Myocyte (in vitro differentiated cells): ENCODE results near the gene FXYD5. TPM values are rescaled to one million over a fixed set of nuclear protein-coding genes. Genes with fewer than 3 reads are reported as not detected.
"Not testable (repeated sequence)": the region's sequence is repeated elsewhere in the genome, so short reads cannot be mapped to it uniquely, and the experiment has no call there.

Experiments used
- DNase-seq: peaks from one replicate; pipeline ENCODE4 v3.0.0-alpha.2; 2012; ENCODE audit warnings: low read depth
- total RNA-seq: library from RNA; depleted of rRNA; stranded (reverse); fragments of >200 nt; gene quantifications from 2 replicates; pipeline ENCODE4 v1.2.3, GENCODE V29; 2014

Gene FXYD5
- total RNA-seq, 1 donor from 2014 or later, result 12.0 TPM

DNA sequence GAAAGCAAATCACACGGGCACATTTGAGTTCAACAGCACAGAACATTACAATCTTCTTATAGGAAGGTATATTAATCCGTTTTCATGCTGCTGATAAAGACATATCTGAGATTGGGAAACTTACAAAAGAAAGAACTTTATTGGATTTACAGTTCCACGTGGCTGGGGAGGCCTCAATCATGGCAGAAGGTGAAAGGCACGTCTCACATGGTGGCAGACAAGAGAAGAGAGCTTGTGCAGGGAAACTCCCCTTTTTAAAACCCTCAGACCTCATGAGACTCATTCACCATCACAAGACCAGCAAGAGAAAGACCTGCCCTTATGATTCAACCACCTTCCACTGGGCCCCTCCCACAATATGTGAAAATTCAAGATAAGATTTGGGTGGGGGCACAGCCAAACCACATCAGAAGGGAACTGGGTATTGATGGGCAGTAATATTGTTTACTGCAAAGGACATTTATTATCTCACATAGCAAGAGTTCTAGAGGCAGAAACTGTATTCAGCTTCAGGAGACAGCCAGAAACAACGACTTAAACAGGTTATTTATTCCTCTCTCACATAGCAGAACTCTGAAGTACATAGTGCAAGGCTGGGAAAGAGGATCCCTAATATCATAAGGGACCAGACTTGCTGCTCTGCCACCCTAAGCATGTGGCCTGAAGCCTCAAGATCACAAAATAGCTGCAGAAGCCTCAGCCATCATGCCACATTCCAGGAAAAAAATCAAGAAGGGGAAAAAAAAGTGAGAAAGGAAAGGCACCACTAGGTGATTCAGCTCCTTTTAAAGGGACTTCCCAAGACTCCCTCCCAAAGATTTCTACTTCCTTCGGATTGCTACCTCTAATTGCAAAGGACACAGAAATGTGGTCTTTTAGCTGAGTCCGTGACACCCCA is 23.1 kb downstream of the FXYD5 start:
- DNase-seq, result no peak

DNA sequence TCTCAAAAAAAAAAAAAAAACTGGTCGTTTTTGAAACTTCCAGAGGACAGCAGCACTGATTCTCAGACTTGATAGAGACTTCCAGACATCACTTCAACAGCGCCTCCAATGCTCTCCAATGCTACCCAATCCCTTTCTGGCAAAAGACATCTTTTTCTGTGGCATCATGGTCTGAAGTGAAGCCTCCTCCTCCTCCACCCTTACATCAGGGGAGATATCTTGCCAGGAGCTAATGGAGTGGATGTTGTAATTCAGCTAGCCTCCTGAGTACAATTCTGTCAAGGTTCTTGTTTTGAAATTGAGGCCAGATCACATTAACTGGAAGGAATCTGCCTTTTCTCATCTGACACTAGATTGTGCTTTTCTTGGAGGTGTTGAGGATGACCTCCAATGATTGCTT is 24.2 kb downstream of the FXYD5 start:
- no peak for DNase-seq

DNA sequence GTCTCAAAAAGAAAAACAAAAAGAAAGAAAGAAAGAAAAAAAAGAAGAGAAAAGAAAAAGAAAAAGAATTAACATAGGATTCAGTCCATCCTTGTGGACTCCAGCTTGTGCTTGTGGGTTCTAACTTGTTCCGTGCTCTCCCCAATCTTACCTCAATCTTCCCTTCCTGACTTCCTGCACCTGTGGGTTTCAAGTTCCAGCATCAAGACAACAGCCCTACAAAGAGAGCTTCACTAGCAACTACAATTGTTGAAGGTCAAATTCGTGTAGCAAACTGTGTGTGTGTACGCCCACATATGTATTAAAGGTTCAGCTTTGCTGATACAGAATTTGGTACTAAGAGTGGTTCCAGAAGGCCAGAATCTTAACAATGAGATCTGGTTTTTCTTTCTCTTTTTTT is 25.3 kb downstream of the FXYD5 start:
- no peak for DNase-seq

DNA sequence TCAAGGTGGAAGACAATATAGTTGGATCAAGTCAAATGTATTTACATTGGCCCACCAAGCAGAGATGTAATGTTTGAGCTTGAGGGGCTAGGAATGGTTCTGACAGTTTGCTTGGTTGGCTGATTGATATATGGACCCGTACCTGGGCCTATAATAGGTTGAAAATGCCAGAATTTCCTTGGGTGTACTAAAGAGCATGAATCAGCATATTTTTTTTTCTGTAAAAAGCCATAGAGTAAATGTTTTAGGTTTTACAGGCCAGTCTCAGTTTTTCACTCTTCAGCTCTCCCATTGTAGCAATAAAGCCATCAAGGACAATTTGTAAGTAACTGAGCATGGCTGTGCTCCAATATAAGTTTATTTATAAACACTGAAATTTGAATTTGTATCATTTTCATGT is 26.9 kb downstream of the FXYD5 start:
- DNase-seq, result no peak

DNA sequence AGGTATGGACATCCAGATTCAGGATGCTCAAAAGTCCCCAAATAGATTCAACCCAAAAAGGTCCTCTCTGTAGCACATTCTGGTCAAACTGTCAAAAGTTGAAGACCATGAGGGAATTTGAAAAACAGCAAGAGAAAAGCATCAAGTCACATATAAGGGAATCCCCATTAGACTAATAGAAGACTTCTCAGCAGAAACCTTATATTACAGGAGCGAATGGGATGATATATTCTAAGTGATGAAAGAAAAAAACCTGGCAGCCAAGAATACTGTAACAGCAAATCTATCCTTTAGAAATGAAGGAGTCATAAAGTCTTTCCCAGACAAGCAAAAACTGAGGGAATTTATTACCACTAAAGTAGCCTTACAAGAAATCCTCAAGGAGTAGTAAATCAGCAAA is 29.7 kb downstream of the FXYD5 start:
- DNase-seq, result no peak

DNA sequence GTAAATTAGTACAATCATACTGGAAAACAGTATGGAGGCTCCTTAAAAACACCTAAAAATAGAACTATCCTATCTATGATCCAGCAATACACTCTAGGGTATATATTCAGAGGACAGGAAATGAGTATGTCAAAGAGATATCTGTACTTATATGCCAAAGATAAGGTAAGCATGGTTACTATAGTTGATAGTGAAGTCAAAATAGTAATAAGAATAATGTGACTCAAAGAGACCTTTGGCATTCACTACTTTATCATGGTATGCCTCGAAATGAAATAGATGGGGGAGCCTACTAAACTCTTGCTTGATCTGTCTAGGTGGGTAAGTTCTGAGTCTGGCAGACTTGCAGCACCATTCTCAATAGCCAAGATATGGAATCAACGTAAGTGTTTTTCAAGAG is 30.3 kb downstream of the FXYD5 start:
- DNase-seq, result no peak

DNA sequence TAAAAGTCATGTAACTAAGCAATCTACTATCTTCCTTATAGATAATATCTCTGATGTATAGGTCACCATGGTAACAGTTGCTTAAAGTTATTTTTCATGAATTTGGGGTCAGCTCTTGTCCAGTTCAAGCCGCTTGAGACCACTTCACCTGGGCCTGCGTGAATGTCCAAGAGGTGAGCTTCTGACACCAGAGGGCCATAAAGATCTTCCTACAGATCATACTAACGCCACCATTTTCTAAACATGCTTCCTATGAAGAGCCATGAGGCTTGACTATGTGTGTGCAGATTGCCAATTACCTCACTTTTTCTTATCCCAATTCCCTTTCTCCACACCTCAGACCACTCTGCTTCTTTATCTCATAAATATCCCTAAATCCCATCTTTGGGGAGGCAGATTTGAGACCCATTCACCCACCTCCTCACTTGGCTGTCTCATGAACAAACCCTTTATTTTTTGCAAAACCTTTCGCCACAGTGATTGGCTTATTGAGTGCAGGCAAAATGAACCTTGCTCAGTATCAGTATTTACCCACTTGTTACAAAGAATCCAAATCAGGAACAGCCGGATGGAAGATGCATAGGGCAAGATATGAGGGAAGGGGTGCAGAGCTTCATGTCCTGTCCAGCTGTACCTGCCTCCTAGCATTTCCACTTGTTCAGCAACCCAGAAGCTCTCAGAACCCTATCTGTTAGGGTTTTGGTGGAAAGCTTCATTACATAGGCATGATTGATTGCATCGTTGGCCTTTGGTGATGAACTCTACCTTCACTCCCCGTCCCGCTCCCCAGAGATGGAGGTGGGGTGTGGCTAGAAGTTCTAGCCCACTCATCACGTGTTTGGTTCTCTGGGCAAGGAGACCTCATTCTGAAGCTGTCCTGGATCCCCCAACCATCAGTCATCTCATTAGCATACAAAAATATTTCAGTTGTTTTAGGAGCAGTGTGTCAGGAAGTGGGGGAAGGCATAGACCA is 39.8 kb downstream of the FXYD5 start:
- no peak for DNase-seq

DNA sequence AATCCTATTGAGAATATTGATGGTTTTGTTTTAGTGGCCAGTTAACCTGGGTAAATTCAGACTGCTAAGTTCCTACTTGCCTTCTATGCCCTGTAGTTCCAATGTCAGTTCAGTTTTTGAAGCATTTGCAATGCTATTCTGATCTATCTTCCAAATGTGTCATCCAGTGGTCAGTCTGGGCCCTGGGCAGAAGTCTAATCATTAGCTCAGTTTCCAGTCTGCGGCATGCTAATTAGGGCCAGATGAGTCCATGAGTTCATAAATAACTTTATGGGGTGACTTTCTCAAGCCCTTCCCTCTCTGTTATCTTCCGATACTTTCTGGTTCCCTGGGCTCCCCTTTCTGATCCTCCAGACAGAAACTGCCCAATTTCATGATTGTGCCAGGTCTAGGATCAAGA is 41.3 kb downstream of the FXYD5 start:
- DNase-seq, result peak; percentile 60

DNA sequence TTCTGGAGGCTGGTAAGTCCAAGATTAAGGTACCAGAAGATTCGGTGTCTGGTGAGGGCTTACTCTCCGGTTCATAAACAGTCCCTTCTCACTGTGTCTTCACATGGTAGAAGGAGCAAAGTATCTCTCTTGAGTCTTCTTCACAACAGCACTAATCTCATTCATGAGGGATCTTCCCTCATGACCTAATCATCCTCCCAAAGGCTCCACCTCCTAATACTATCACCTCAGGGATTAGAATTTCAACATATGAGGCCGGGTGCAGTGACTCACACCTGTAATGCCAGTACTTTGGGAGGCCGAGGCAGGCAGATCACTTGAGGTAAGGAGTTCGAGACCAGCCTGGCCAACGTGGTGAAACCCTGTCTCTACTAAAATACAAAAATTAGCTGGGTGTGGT is 42.3 kb downstream of the FXYD5 start:
- not testable (repeated sequence) for DNase-seq

DNA sequence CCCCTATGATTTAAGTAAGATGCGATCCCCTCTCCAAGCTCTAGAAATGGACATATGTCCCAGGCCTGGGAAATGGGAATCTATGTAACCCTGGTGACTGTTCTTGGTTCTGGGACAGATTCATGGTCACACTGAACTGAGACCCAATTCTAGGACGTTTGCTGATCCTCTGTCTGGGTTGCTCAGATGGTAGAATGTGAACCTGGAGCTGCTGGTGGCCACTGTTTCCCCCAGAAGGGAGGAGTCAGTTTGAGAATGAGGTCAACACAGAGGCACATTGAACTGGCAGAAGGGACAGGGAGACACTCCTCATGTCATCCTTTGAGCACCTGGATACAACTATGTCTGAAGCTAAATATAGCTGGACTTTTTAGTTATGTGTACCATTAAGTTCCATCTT is 44.9 kb downstream of the FXYD5 start:
- DNase-seq, result no peak

DNA sequence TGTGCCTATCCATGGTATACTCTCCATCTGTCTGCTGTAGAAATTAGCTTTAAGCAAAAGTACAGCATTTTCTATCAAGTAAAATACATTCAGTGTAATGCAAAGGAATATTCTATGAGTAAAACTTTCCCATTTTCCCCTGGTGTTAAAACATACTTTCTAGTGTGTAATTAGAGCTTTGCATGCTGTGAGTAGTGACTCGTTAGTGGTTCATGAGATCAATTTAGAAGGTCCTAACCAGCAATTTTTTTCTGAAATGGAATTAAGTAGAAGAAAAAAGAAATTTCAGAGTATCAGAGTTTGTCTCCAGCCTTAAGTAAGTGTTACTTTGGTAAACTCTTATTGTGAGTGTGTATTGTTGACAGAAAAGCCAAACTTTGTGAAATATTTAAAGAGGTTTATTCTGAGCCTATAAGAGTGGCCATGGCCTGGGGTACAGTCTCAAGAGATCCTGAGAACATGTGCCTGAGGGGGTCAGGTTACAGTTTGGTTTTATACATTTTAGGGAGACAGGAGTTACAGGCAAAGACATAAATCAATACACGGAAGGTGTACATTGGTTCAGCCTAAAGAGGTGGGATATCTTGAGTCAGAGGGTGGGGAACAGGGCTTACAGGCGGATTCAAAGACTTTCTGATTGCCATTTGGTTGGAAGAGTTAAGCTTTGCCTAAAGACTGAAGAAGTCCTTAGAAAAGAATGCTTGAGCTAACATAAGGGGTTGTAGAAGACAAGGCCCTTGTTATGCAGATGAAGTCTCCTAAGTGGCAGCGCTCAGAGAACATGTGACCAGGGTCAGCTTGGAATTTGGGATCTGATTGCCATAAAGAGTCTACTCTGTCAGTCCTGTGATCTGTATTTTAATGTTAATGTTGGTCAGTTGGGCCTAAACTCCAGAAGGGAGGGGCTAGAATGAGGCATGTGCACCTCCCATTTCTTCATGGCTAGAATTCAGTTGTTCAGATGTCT is 48.5 kb downstream of the FXYD5 start:
- DNase-seq, result no peak

DNA sequence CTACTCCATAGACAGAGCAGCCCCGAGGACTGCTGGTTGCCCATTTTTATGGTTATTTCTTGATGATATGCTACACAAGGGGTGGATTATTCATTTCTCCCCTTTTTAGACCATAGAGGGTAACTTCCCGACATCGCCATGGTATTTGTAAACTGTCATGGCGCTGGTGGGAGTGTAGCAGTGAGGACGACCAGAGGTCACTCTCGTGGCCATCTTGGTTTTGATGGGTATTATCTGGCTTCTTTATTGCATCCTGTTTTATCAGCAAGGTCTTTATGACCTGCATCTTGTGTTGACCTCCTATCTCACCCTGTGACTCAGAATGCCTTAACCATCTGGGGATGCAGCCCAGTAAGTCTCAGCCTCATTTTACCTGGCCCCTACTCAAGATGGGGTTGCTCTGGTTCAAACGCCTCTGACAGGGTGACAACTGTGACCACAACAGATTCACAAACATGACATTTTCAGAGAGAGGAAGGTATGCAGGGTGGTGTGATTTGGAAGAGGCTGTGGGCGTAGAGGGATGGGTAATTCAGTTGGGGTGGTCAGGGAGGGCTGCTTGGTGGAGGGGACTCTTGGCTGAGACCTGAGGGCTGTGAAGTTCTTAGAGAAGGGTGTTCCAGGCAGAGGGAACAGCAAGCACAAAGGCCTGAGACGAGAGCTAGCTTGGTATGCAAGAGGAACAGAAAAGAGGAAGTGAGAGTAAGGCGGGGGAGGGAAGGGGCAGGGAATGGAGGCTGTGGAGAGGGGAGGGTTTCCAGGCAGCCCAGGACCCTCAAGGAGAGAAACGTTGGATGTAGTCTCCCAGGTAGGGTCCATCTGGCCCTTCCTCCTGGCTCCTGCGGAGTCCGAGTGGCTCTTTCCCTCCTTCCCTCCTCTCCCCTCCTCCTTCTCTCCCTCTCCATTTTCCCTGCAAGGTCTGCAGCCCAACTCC is 50.5 kb downstream of the FXYD5 start:
- DNase-seq, result no peak

DNA sequence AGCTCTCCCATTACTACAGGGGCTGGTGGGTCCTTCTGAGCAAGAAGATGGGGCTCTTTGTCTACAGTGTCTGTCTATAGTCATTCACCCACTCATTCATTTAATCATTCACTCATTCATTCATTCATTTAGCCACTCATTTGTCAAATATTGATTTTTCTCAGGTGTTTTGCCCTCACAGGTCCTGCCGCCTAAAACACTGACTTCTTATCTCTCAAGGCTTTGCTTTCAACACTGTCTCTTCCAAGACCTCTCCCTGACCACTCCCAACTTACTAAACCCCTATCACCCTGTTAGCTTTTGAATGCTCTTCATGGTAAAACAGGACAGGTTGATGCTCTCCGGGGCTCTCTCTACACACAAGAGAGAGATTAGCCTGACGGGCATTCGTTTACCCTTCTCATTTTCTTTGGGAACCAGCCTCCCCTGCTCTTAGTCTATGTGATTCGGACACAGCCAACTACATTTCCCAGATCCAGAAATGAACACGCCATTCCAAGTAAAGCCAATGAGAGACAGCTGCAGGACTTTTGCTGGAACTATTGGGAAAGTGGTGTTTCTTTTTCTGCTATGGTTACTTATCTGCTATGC is 51.3 kb downstream of the FXYD5 start:
- no peak for DNase-seq

DNA sequence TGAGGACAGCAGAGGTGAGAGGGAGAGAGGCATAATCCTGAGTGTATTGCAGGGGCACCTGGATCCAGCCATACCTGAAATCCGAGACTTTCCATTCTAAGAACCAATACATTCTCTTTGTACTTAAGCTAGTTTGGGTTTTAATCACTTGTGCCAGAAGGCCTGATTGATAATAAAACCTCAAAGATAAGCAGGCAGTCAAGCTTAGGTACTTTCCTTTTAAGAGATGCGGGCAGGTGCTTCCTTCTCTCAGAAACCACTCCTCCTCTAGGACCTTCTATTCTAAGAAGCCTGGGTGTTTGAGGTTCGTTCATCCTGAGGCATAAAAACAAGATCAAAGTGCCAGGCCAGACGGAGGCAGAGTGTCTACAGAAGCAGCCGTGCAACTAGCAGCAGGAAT is 51.8 kb downstream of the FXYD5 start:
- DNase-seq, result no peak

DNA sequence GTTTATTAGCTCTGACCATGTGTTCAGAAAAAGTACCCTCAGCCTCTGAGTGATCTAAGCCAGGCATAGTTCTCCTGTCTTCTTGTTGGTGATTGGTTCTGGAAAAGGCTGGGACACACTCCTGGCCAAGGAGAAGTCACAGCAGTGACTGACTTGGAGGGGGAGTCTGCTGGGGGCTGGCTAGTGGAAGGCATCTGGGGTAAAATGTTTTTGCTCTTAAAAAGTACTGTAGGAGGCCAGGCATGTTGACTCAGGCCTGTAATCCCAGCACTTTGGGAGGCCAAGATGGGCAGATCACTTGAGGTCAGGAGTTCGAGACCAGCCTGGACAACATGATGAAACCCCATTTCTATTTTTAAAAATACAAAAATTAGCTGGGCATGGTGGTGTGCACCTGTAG is 52.3 kb downstream of the FXYD5 start:
- DNase-seq, result no peak

DNA sequence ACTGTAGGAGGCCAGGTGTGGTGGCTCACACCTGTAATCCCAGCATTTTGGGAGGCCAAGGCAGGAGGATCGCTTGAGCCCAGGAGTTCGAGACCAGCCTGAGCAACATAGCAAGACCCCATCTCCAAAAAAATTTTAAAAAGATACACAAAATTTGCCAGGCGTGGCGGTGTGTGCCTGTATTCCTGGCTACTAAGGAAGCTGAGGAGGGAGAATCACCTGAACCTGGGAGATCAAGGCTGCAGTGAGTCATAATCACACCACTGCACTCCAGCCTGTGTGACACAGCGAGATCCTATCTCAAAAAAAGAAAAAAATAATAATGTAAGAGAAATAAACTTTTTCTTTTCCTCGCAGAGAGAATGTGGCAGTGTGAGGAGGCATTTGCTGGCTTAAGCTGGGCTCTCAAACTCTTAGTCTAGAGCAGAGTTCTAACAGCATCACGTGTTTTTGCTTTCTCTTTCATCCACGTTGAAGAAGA is 52.9 kb downstream of the FXYD5 start:
- no peak for DNase-seq

DNA sequence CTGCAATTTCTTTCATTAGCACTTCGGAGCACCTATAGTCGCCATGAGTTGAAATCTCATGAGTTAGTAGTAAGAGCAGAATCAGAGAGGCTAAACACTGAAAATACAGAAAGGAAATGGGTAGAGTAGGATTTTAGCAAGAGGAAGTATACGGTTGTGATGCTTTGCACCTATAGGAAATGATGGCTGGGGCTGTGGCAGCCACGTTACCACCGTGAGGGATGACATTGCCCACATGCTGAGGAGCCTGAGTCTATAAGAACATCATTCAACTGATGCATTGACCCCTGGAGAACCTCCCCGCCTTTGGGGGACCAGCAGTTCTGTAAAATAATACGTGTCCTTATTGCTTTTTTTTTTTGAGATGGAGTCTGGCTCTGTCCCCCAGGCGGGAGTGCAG is 53.6 kb downstream of the FXYD5 start:
- no peak for DNase-seq

DNA sequence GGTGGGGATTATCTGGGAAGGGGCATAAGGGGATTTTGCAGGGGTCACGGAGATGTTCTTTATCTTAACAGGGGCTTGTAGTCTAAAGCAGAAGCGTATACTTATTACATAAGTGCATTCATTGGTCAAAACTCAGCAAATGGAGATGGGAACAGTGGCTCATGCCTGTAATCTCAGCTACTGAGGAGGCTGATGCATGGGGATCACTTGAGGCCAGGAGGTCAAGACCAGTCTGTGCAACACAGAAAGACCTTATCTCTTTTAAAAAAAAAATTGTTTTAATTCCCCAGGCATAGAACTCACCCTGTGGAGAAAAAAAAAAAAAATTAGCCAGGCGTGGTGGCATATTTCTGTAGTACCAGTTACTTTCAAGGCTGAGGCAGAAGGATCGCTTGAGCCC is 55.1 kb downstream of the FXYD5 start:
- DNase-seq, result no peak

DNA sequence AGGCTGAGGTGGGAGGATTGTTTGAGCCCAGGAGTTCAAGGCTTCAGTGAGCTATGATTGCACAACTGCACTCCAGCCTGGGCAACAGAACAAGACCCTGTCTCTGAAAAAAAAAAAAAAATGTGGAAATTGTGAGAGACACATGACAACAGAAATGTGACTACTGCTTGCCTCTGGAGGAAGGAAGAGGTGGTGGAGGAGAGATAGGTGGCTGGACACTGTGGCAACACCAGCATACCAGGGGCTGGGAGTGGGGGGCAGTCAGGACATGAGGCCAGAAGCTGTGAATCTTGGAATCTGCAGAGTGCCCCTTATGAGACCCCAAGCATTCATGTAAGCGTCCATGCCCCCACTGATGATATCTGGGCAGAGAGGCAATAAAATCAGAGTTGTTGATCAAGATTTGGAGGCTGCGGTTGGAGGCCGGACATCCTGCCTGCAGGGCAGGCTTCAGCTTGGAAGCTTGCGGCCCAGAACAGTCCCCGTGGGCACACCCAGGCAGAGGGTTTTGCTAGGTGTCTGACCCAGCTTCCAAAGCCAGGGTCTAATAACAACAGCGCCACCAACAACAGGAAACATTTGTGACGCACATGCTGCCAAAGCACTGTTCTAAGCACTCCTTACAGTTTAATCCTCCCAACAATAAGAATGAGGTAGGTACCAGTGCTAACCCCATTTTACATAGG is 57.2 kb downstream of the FXYD5 start:
- DNase-seq, result no peak
